Ishikawa (cell line): ENCODE measurements around the gene PRSS48.

ENCODE experiments used
- EP300 ChIP-seq: IDR thresholded peaks from 2 replicates; pipeline ENCODE4 v1.6.1; 2012; ENCODE audit warnings: borderline replicate concordance
- RAD21 ChIP-seq: IDR thresholded peaks from 2 replicates; pipeline ENCODE4 v1.6.1; 2012; ENCODE audit warnings: low read depth
- REST ChIP-seq: IDR thresholded peaks from 2 replicates; pipeline ENCODE4 v1.6.1; 2012; ENCODE audit warnings: low read depth, mild to moderate bottlenecking
- YY1 ChIP-seq: IDR thresholded peaks from 2 replicates; pipeline ENCODE4 v1.6.1; 2012; ENCODE audit warnings: low read depth
- TF ChIP-seq, protein P1 (sequence below): IDR thresholded peaks from 2 replicates; pipeline ENCODE4 v1.6.1; 2012

DNA sequence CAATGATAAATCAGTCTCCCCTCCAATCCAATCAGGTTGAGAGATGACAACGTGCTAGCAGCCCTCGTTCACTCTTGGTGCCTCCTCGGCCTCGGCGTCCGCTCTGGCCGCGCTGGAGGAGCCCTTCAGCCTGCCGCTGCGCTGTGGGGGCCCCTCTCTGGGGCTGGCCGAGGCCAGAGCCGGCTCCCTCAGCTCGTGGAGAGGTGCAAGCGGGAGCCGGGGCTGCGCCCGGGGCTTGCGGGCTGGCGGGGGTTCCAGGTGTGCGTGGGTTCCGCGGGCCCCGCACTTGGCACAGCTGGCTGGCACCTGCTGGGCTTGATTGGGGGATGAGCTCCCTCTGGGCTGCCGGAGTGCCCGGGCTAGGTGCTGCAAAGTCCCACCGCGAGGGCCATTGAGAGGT, 40.9 kb upstream of the PRSS48 start:
- TF ChIP-seq RAD21, result no peak
- TF ChIP-seq YY1, result no peak
- TF ChIP-seq, protein P1, sequence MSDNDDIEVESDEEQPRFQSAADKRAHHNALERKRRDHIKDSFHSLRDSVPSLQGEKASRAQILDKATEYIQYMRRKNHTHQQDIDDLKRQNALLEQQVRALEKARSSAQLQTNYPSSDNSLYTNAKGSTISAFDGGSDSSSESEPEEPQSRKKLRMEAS, result no peak
- no peak for TF ChIP-seq EP300
- no peak for TF ChIP-seq REST
